Stimulated activated CD8-positive, alpha-beta memory T cell treated with anti-CD3 and anti-CD28 coated beads, Interleukin-7, amount 100 ng/mL, for 24 hours (primary cell): Measurements from ENCODE around the gene LRIT1.
A peak's percentile ranks its signal among the peaks of the same experiment; 100 is the strongest.

Source experiments
- DNase-seq: peaks from one replicate; pipeline ENCODE4 v3.0.0-alpha.2; 2020; ENCODE audit warnings: low read depth

LRIT1 gene

GRCh38 chr10:84214046-84214572, 27.2 kb downstream of the LRIT1 start:
- DNase-seq = no peak

GRCh38 chr10:84213076-84213475, 28.3 kb downstream of the LRIT1 start:
- DNase-seq = no peak

- no peak for DNase-seq
Observed at GRCh38 chr10:84212014-84212413, 29.3 kb downstream of the LRIT1 start.

GRCh38 chr10:84211566-84211965, 29.8 kb downstream of the LRIT1 start:
- DNase-seq = no peak

GRCh38 chr10:84208023-84208422, 33.3 kb downstream of the LRIT1 start:
- DNase-seq = no peak

GRCh38 chr10:84205853-84206525, 35.4 kb downstream of the LRIT1 start:
- no peak for DNase-seq

- peak; percentile 27 for DNase-seq
Observed at GRCh38 chr10:84205049-84205852, 36.1 kb downstream of the LRIT1 start.

- DNase-seq = no peak
Observed at GRCh38 chr10:84204610-84205009, 36.7 kb downstream of the LRIT1 start.

GRCh38 chr10:84204122-84204521, 37.2 kb downstream of the LRIT1 start:
- no peak for DNase-seq

- no peak for DNase-seq
Observed at GRCh38 chr10:84202349-84202748, 39.0 kb downstream of the LRIT1 start.

- no peak for DNase-seq
Observed at GRCh38 chr10:84201682-84202081, 39.7 kb downstream of the LRIT1 start.

GRCh38 chr10:84201244-84201606, 40.1 kb downstream of the LRIT1 start:
- no peak for DNase-seq

- DNase-seq = no peak
Observed at GRCh38 chr10:84200537-84201243, 40.7 kb downstream of the LRIT1 start.

GRCh38 chr10:84198206-84198915, 43.0 kb downstream of the LRIT1 start:
- DNase-seq = no peak

GRCh38 chr10:84197643-84198042, 43.7 kb downstream of the LRIT1 start:
- DNase-seq = no peak

- no peak for DNase-seq
Observed at GRCh38 chr10:84196941-84197340, 44.4 kb downstream of the LRIT1 start.

GRCh38 chr10:84196083-84196482, 45.3 kb downstream of the LRIT1 start:
- DNase-seq = no peak

GRCh38 chr10:84195044-84195830, 46.1 kb downstream of the LRIT1 start:
- DNase-seq = no peak

- DNase-seq = peak; percentile 32
Observed at GRCh38 chr10:84194424-84195043, 46.8 kb downstream of the LRIT1 start, which contains the start of gene CDHR1. Gene CDHR1, plus strand, starts transcription at chr10:84194537. Its CDS starts 224 bp downstream, at chr10:84194761.

- DNase-seq = no peak
Observed at GRCh38 chr10:84193846-84194423, 47.4 kb downstream of the LRIT1 start.
